ENCODE results near the gene ATP2B3.
A peak's percentile ranks its signal among the peaks of the same experiment; 100 is the strongest.

The ATP2B3 gene

GRCh38 chrX:153517423-153517822, at the start of gene ATP2B3:
Gene ATP2B3, plus strand, starts transcription at chrX:153517642. Its CDS starts 18,606 bp downstream, at chrX:153536248.
- H2AFZ ChIP-seq (ENCODE audit: low read length) = no peak within 1 kb of the TSS
- H3K4me1 ChIP-seq (ENCODE audit: insufficient read depth, low read length, severe bottlenecking) = no peaks in the 10 kb centered on the region
- H3K79me2 ChIP-seq (ENCODE audit: insufficient read depth, low read length) = no peaks in the 10 kb centered on the region
- no peaks in the 10 kb centered on the region for H3K36me3 ChIP-seq (ENCODE audit: insufficient read depth, low read length)
- no peak within 1 kb of the TSS for H3K27ac ChIP-seq (ENCODE audit: low read depth, low read length, poor library complexity, severe bottlenecking)
- H3K4me3 ChIP-seq (ENCODE audit: low read depth, low read length, poor library complexity, severe bottlenecking) = no peak within 1 kb of the TSS
- H3K27me3 ChIP-seq (ENCODE audit: insufficient read depth, low read length) = no peaks in the 10 kb centered on the region
- H3K9ac ChIP-seq (ENCODE audit: low read length) = no peak within 1 kb of the TSS
- no peak for TF ChIP-seq EZH2 (IDR thresholded peaks at IDR 0.05; ENCODE audit: borderline replicate concordance, low read length)
- TF ChIP-seq CTCF (IDR thresholded peaks at IDR 0.05; ENCODE audit: low read length) = no peak
- H3K9me3 ChIP-seq (ENCODE audit: low read length) = no peaks in the 10 kb centered on the region
- no peak within 1 kb of the TSS for H3K4me2 ChIP-seq (ENCODE audit: low read length)
- H3F3A ChIP-seq (ENCODE audit: insufficient read depth, low read length) = no peaks in the 10 kb centered on the region
- H4K20me1 ChIP-seq (ENCODE audit: insufficient read depth, low read length) = no peaks in the 10 kb centered on the region
- no peaks in the 10 kb centered on the region for H3K9me2 ChIP-seq (ENCODE audit: low read depth, low read length)

- H3F3A ChIP-seq (ENCODE audit: insufficient read depth, low read length) = no peaks in the 10 kb centered on the region
- H3K27me3 ChIP-seq (ENCODE audit: insufficient read depth, low read length) = no peaks in the 10 kb centered on the region
- no peak overlapping the region for H2AFZ ChIP-seq (ENCODE audit: low read length)
- H3K4me3 ChIP-seq (ENCODE audit: low read depth, low read length, poor library complexity, severe bottlenecking) = no peak overlapping the region
- no peaks in the 10 kb centered on the region for H3K9me3 ChIP-seq (ENCODE audit: low read length)
- no peak overlapping the region for H3K9ac ChIP-seq (ENCODE audit: low read length)
- H3K9me2 ChIP-seq (ENCODE audit: low read depth, low read length) = no peaks in the 10 kb centered on the region
- H3K79me2 ChIP-seq (ENCODE audit: insufficient read depth, low read length) = peaks cover 3% of the 10 kb centered on the region; the same call in 1 of the 2 replicates
- no peak overlapping the region for H3K4me2 ChIP-seq (ENCODE audit: low read length)
- 0 out of 2 replicates have a peak, but pooled peaks cover 9% of the 10 kb centered on the region for H3K36me3 ChIP-seq (ENCODE audit: insufficient read depth, low read length)
- TF ChIP-seq CTCF (IDR thresholded peaks at IDR 0.05; ENCODE audit: low read length) (no peak), EZH2 (IDR thresholded peaks at IDR 0.05; ENCODE audit: borderline replicate concordance, low read length) (no peak)
- H3K27ac ChIP-seq (ENCODE audit: low read depth, low read length, poor library complexity, severe bottlenecking) = no peak overlapping the region
- H4K20me1 ChIP-seq (ENCODE audit: insufficient read depth, low read length) = no peaks in the 10 kb centered on the region
- peaks cover 8% of the 10 kb centered on the region for H3K4me1 ChIP-seq (ENCODE audit: insufficient read depth, low read length, severe bottlenecking)
These were observed 49.3 kb upstream of the ATP2B3 start for GRCh38 chrX:153468008-153468580.

GRCh38 chrX:153469811-153470410, 47.5 kb upstream of the ATP2B3 start:
- H3K9me2 ChIP-seq (ENCODE audit: low read depth, low read length) = no peaks in the 10 kb centered on the region
- peak overlapping the region; percentile 92 for H3K4me3 ChIP-seq (ENCODE audit: low read depth, low read length, poor library complexity, severe bottlenecking)
- H4K20me1 ChIP-seq (ENCODE audit: insufficient read depth, low read length) = no peaks in the 10 kb centered on the region

More at GRCh38 chrX:153469811-153470410, 47.5 kb upstream of the ATP2B3 start:
- H3K79me2 ChIP-seq (ENCODE audit: insufficient read depth, low read length) = peaks cover 3% of the 10 kb centered on the region; the same call in 1 of the 2 replicates
- peak overlapping the region; percentile 89 for H3K4me2 ChIP-seq (ENCODE audit: low read length)
- peak overlapping the region; percentile 82 for H3K9ac ChIP-seq (ENCODE audit: low read length)
- 0 out of 2 replicates have a peak, but pooled peaks cover 9% of the 10 kb centered on the region for H3K36me3 ChIP-seq (ENCODE audit: insufficient read depth, low read length)
- no peak for TF ChIP-seq EZH2 (IDR thresholded peaks at IDR 0.05; ENCODE audit: borderline replicate concordance, low read length)
- no peak; the same call in 1 of the 2 replicates for TF ChIP-seq CTCF (IDR thresholded peaks at IDR 0.05; ENCODE audit: low read length)
- H3K4me1 ChIP-seq (ENCODE audit: insufficient read depth, low read length, severe bottlenecking) = peaks cover 15% of the 10 kb centered on the region
- H3F3A ChIP-seq (ENCODE audit: insufficient read depth, low read length) = no peaks in the 10 kb centered on the region
- H3K9me3 ChIP-seq (ENCODE audit: low read length) = no peaks in the 10 kb centered on the region
- no peaks in the 10 kb centered on the region for H3K27me3 ChIP-seq (ENCODE audit: insufficient read depth, low read length)
- no peak overlapping the region for H3K27ac ChIP-seq (ENCODE audit: low read depth, low read length, poor library complexity, severe bottlenecking)
- no peak overlapping the region for H2AFZ ChIP-seq (ENCODE audit: low read length)

Measured in OCI-LY1 (cell line).